Heart left ventricle (tissue), 16 donors: ENCODE results near the gene KREMEN2. TPM values are rescaled to one million over a fixed set of nuclear protein-coding genes. Genes with fewer than 3 reads are reported as not detected.

ENCODE experiments used
- ATAC-seq, 4 donors: fragments of 200-7000 bp; cut with Tn5 transposase; one replicate each; pipeline ENCODE4 v1.9.1; 2020 to 2022; ENCODE audit warnings: moderate library complexity in 4 of 4, mild to moderate bottlenecking in 3 of 4, moderate number of reproducible peaks in 1 of 4
- DNase-seq, 5 donors: peaks; one replicate each; pipeline ENCODE4 v3.0.0-alpha.2; 2020
- H3K27ac ChIP-seq, 12 donors: fragments of 200-600 bp; sonication (generic) in 4 of 12; one replicate each; pipeline versions ENCODE4 v1.5.0 to v1.8.0; 2016 to 2022; ENCODE audit warnings: mild to moderate bottlenecking in 2 of 12
- H3K27me3 ChIP-seq, 9 donors: fragments of 200-600 bp; sonication (generic) in 2 of 9; one replicate each; pipeline versions ENCODE4 v1.5.1 to v1.8.0; 2016 to 2022; ENCODE audit warnings: mild to moderate bottlenecking in 3 of 9
- H3K36me3 ChIP-seq, 9 donors: fragments of 200-600 bp; sonication (generic) in 2 of 9; one replicate each; pipeline versions ENCODE4 v1.5.0 to v1.8.0; 2018 to 2022; ENCODE audit warnings: mild to moderate bottlenecking in 2 of 9
- H3K4me1 ChIP-seq, 12 donors: fragments of 200-600 bp; sonication (generic) in 4 of 12; one replicate each; pipeline versions ENCODE4 v1.5.0 to v1.8.0; 2016 to 2022; ENCODE audit warnings: mild to moderate bottlenecking in 3 of 12
- H3K4me3 ChIP-seq, 12 donors: fragments of 200-600 bp; sonication (generic) in 4 of 12; one replicate each; pipeline versions ENCODE4 v1.5.0 to v1.8.0; 2017 to 2022; ENCODE audit warnings: mild to moderate bottlenecking in 9 of 12, moderate library complexity in 4 of 12
- H3K9me3 ChIP-seq, 12 donors: fragments of 200-600 bp; sonication (generic) in 4 of 12; one replicate each; pipeline versions ENCODE4 v1.5.0 to v1.8.0; 2016 to 2022; ENCODE audit warnings: mild to moderate bottlenecking in 1 of 12
- POLR2A ChIP-seq, 2 donors: fragments of 450-650 bp; IDR thresholded peaks; one replicate each; pipeline ENCODE4 v1.6.1; 2017; ENCODE audit warnings: antibody characterized with exemption in 2 of 2, mild to moderate bottlenecking in 2 of 2, moderate library complexity in 2 of 2
- WGBS, 4 donors: extraction: QIAGEN DNeasy Blood & Tissue Kit in 2 of 4; methylation state at CpG; one replicate each; pipeline versions ENCODE4 v1.1.5 to v1.1.7; 2013 to 2018; 5-methylcytosine and 5-hydroxymethylcytosine counted together
- intact Hi-C, 10 donors: fragments of 100-400 bp; cut with DNase I; formaldehyde crosslinking; loops; one replicate each; pipeline versions ENCODE4 v1.11.1 to v1.14.2; 2022
- polyA plus RNA-seq, 2 donors: library from polyadenylated mRNA; stranded (reverse); fragments of 200-250 nt; gene quantifications; one replicate each; pipeline ENCODE4 v1.2.3, GENCODE V29; 2013
- total RNA-seq, 9 donors: library from RNA; depleted of rRNA in 2 of 9; stranded (reverse); fragments of >200 nt in 2 of 9; fragmentation: NEBNext Ultra II Directional in 3 of 9; extraction: Animal tissue kit (Norgen Biotek cat#: 25700) in 3 of 9; gene quantifications; one replicate each; pipeline versions ENCODE4 v1.1.0 to v1.2.4, GENCODE V29; 2016 to 2023
- TF ChIP-seq, protein P1 (sequence below), 12 donors: fragments of 200-600 bp; sonication (generic) in 4 of 12; IDR thresholded peaks; one replicate each; pipeline versions ENCODE4 v1.5.0 to v1.8.0; 2018 to 2022; ENCODE audit warnings: antibody characterized with exemption in 12 of 12, mild to moderate bottlenecking in 5 of 12
- donor health status: ischemic (EF 13 %, LVEDD 7.1; RV severe dilation, severe dysfunction).
- donor health status: healthy with polysubstance abuse.
- donor health status: DM: no; HTN: yes; CAD: no.
- donor health status: DM: no; HTN: no; CAD: no.
- donor health status: ischemic (EF 25% LVEDD 6.9; RV normal size, moderate dysfunction).
- donor health status: ischemic (EF 25% LVEDD 5.7; RV mildly dilated, moderate dysfunction).
- donor health status: healthy.
- donor health status: DM: yes; HTN: yes; CAD: no.
- donor health status: ischemic (EF 35%, LVEDD 5.7; RV mildly dilated, moderate dysfunction).
- donor health status: nonischemic (EF 11% LVEDD 7.7; RV severe dilation, severe dysfunction).
- donor health status: DM: yes; HTN: yes; CAD: no.
- donor health status: PGD.
- donor health status: ischemic (EF 29% LVEDD 5.4; RV normal size, mild dysfunction).
- donor health status: nonischemic (EF 23%, LVEDD 6.1; RV moderate dilation, normal function).

The KREMEN2 gene
- total and polyA plus RNA-seq, 11 donors: 0.27 TPM; not detected in 10

DNA sequence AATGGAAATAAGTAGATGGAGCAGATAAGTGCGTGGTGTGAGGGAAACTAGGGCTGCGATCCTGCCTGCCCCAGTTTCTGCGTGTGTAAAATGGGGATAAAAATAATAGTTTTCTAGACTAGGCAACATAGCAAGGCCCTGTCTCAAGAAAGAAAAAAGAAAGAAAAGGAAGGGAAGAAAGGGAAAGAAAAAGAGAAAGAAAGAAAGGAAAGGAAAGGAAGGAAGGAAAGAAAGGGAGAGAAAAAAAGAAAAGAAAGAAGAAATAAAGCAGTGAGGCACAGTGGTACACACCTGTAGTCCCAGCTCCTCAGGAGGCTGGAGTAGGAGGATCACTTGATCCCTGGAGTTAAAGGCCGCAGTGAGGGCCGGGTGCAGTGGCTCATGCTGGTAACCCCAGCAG, 18.3 kb downstream of the KREMEN2 start:
- 85 to 90% (median 88%) methylated on average over 5 of the region's 5 CpGs for WGBS, 4 donors
- H3K27me3 ChIP-seq: peaks cover 0 to 12% (median 4%) of the 10 kb centered on the region in 9 donors
- peaks cover 0 to 47% (median 31%) of the 10 kb centered on the region in 12 donors for H3K4me1 ChIP-seq
- no peak overlapping the region for H3K27ac ChIP-seq
- H3K36me3 ChIP-seq: no peaks in the 10 kb centered on the region
- intact Hi-C loops: loop anchor here in 1 of 10 donors (5.0 kb wide), 1 partner anchor 70 kb away; the partner anchor contains the start of gene FLYWCH1
- TF ChIP-seq POLR2A (IDR thresholded peaks at IDR 0.05): no peak
- TF ChIP-seq, protein P1, sequence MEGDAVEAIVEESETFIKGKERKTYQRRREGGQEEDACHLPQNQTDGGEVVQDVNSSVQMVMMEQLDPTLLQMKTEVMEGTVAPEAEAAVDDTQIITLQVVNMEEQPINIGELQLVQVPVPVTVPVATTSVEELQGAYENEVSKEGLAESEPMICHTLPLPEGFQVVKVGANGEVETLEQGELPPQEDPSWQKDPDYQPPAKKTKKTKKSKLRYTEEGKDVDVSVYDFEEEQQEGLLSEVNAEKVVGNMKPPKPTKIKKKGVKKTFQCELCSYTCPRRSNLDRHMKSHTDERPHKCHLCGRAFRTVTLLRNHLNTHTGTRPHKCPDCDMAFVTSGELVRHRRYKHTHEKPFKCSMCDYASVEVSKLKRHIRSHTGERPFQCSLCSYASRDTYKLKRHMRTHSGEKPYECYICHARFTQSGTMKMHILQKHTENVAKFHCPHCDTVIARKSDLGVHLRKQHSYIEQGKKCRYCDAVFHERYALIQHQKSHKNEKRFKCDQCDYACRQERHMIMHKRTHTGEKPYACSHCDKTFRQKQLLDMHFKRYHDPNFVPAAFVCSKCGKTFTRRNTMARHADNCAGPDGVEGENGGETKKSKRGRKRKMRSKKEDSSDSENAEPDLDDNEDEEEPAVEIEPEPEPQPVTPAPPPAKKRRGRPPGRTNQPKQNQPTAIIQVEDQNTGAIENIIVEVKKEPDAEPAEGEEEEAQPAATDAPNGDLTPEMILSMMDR (IDR thresholded peaks at IDR 0.05): no peak
- H3K4me3 ChIP-seq: no peak overlapping the region
- DNase-seq: no peak
- no peak for ATAC-seq
- no peaks in the 10 kb centered on the region for H3K9me3 ChIP-seq

DNA sequence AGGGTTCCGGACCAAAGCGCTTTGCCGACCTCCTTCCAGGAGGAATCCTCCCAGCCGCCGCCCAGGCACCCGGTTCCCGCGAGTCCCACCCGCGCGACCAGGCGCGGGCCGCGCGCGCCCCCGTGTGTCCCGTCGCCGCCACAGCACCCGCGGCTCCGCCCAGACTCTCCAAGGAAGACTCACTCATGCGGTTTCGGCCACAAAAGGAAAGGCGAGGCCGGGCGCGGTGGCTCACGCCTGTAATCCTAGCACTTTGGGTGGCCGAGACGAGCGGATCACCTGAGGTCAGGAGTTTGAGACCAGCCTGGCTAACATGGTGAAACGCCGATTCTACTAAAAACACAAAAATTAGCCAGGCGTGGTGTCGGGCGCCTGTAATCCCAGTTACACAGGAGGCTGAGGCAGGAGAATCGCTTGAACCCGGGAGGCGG, 19.6 kb downstream of the KREMEN2 start:
- peak overlapping the region in 7 of 12 donors; percentile 21 to 49 (median 39) for H3K4me3 ChIP-seq
- TF ChIP-seq, protein P1 (IDR thresholded peaks at IDR 0.05): peak; percentile 87 to 98 (median 97)
- TF ChIP-seq POLR2A (IDR thresholded peaks at IDR 0.05): no peak
- peaks cover 0 to 19% (median 7%) of the 10 kb centered on the region in 9 donors for H3K27me3 ChIP-seq
- DNase-seq (peak; percentile 72 to 89 (median 82)), ATAC-seq (peak in 3 of 4 donors; percentile 30 to 56 (median 50))
- WGBS, 4 donors: 10 to 19% (median 12%) methylated on average over 22 to 42 of the region's 42 CpGs
- H3K4me1 ChIP-seq: peaks cover 0 to 47% (median 31%) of the 10 kb centered on the region in 12 donors
- H3K9me3 ChIP-seq: no peaks in the 10 kb centered on the region
- intact Hi-C loops: loop anchor here in 1 of 10 donors (5.0 kb wide), 1 partner anchor 71 kb away; the partner anchor contains the start of gene FLYWCH1
- H3K27ac ChIP-seq: peak overlapping the region in 1 of 12 donors; percentile 31
- no peaks in the 10 kb centered on the region for H3K36me3 ChIP-seq

DNA sequence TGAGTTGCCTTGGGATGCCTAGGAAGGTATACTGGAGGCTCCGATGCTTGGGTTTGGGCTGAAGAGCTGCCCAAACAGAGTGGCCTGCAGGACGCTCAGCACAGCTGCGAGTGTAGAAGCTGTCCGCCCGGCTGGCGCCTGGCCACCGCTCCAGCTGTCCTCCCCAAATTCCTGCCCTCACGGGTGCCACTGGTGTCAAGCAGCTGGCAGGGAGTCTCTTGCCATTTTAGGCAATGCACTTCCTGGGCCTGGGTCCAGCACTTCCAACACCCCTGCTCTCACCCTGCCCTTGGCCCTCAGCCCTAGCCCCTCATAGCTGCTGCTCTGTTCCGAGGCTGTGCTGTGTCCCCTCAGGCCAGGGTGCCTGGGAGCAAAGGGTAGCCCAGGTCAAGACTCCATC, 21.4 kb downstream of the KREMEN2 start:
- no peak overlapping the region for H3K4me3 ChIP-seq
- WGBS, 4 donors: 34 to 60% (median 41%) methylated on average over 1 to 9 of the region's 9 CpGs
- ATAC-seq (peak; percentile 3 to 57 (median 17)), DNase-seq (peak in 4 of 5 donors; percentile 57 to 72 (median 66))
- no peaks in the 10 kb centered on the region for H3K9me3 ChIP-seq
- H3K4me1 ChIP-seq: peaks cover 0 to 41% (median 23%) of the 10 kb centered on the region in 12 donors
- intact Hi-C loops: no loop called here
- peaks cover 0 to 17% (median 3%) of the 10 kb centered on the region in 9 donors for H3K27me3 ChIP-seq
- TF ChIP-seq, protein P1 (IDR thresholded peaks at IDR 0.05): no peak
- TF ChIP-seq POLR2A (IDR thresholded peaks at IDR 0.05): no peak
- H3K36me3 ChIP-seq: no peaks in the 10 kb centered on the region
- H3K27ac ChIP-seq: peak overlapping the region; percentile 53 to 97 (median 86)

DNA sequence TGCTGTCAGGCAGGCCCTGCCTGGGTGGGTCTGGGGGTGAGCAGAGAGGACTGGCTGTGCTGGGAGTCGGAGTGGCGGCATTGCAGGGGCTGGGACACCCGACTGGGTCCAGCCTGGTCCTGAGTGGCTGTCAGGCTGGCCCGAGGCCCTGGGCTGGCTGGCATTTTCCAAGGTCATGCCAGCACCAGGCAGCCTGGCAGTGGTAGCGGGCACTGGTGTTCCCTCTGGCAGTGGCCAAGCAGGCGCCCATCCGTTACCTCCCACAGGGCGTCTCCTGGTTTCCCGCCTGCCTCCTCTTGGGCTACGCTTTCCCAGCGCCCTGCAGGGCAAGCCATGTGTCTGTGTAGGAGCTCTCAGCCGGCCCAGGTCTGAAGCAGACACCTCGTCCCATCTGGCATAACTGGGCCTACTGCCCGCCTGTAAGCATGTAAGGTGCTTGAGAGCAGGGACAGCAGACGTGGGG, 21.8 kb downstream of the KREMEN2 start:
- peaks cover 0 to 38% (median 21%) of the 10 kb centered on the region in 12 donors for H3K4me1 ChIP-seq
- ATAC-seq: peak; percentile 77 to 85 (median 78)
- 49 to 64% (median 56%) methylated on average over 9 to 15 of the region's 15 CpGs for WGBS, 4 donors
- no peaks in the 10 kb centered on the region for H3K9me3 ChIP-seq
- H3K36me3 ChIP-seq: no peaks in the 10 kb centered on the region
- DNase-seq: peak in 4 of 5 donors; percentile 68 to 89 (median 75)
- intact Hi-C loops: no loop called here
- peak overlapping the region; percentile 53 to 97 (median 86) for H3K27ac ChIP-seq
- H3K27me3 ChIP-seq: peaks cover 0 to 17% (median 3%) of the 10 kb centered on the region in 9 donors
- no peak overlapping the region for H3K4me3 ChIP-seq
- TF ChIP-seq, protein P1 (IDR thresholded peaks at IDR 0.05): no peak
- TF ChIP-seq POLR2A (IDR thresholded peaks at IDR 0.05): no peak
